Non-pigmented ciliary epithelial cell (primary cell): ENCODE measurements around the gene TMPRSS4.

Experiments used
- DNase-seq: peaks from one replicate; pipeline ENCODE4 v3.0.0-alpha.2; 2010; ENCODE audit warnings: low read depth

Gene TMPRSS4

DNA sequence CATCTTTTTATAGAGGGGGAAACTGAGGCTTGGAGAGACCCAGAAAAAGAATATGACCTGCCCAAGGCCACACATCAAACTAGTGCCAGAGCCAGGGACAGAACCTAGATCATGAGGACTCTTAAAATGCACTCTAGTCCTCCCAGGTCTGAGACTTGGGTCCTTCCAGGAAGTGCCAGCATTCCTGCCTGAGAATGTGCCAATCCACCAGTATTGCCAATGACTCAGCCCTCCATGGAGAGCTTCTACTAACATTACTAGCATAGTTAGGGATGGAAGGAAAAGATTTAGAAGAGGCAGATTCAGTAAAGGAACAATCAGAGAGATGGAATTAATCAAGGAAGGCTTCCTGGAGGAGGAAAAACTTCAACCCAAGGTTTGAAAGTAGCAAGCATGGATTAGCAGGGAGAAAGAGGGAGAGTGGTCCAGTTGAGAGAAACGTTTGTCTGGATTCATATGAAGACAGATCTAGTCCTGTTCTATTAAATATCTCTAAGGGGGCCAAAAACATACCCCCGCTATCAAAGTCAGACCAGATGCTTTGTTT lies 30.0 kb downstream of the TMPRSS4 start:
- no peak for DNase-seq

DNA sequence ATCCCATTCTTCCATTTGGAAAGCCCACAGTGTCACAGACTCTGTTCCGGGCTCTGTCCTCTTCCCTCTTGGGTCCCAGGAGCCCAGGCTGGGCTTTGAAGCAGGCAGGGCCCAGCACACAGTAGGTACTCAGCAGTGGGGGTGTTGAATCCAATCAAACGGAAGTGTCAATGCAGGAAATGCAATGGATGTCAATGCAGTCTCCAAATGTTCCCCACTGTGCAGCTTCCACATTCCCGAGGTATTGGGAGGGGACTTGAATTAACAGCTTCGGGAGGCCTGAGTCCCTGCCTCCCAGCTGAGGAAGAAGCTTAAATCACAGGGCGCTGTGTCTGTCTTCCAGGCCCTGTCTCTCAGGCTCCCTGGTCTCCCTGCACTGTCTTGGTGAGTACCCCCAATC lies 31.6 kb downstream of the TMPRSS4 start:
- no peak for DNase-seq

GRCh38 chr11:118109231-118109630 lies 32.4 kb downstream of the TMPRSS4 start:
- DNase-seq, result no peak

GRCh38 chr11:118111019-118111743 lies 34.3 kb downstream of the TMPRSS4 start:
- no peak for DNase-seq

DNA sequence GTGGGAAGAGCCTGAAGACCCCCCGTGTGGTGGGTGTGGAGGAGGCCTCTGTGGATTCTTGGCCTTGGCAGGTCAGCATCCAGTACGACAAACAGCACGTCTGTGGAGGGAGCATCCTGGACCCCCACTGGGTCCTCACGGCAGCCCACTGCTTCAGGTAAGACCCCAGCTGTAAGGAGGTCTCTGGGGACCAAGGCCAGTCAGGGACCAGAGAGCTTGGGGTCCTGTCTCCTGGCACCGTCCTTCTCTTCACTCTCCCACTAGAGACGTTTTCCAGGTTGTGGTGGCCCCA lies 34.8 kb downstream of the TMPRSS4 start:
- no peak for DNase-seq

GRCh38 chr11:118112711-118113430 lies 36.0 kb downstream of the TMPRSS4 start:
- DNase-seq, result no peak

DNA sequence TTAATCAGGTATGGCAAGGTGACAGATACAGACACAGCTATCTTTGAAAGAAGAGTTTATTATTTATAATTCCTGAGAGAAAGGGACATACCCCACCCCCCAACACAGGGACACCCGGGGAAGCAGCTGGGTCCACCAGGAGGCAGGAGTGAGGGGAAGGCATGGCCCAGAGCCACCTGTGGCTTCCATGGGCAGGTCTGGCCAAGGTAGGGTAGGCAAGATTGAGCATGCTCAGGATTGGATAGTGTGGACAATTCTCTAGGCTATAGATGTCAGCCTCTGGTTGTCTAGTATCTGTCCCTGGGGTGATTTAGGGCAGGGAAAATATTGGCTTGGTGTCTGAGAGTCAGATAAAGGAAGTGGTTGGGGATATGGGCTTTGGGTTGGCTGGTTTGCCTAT lies 37.4 kb downstream of the TMPRSS4 start:
- DNase-seq, result no peak

DNA sequence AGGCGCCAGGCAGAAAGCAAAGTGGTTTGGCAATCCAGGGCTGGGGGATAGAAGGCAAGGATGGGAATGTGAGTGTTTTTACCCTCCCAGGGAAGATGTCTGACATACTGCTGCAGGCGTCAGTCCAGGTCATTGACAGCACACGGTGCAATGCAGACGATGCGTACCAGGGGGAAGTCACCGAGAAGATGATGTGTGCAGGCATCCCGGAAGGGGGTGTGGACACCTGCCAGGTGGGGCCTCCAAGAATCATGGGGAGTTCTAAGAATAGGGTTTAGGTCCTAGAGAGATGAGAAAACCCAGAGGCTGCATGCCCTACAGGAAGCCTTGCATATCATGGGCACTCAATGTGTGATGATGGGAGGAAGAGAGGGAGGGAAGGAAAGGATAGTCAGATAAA lies 38.2 kb downstream of the TMPRSS4 start:
- no peak for DNase-seq

- DNase-seq, result no peak
Observed at GRCh38 chr11:118117790-118118601, 41.1 kb downstream of the TMPRSS4 start.

DNA sequence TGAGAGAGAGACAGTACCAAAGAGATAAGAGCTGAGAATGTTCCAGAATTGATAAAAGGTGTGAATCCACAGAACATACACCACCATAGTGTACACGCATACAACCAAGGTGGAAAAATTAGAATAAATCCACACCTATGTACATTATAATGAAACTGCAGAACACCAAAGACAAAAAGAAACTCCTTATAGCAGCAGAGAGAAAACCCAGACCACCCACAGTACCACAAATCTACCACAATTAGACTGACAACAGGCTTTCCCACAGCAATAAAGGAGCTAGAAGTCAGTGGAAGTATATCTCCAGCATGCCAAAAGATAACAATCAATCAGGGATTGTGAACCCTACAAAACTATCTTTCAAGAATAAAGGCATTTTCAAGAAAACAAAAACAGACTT lies 43.9 kb downstream of the TMPRSS4 start:
- no peak for DNase-seq

GRCh38 chr11:118124929-118125535 lies 48.2 kb downstream of the TMPRSS4 start:
- DNase-seq, result no peak

GRCh38 chr11:118126082-118126838 lies 49.4 kb downstream of the TMPRSS4 start:
- no peak for DNase-seq

DNA sequence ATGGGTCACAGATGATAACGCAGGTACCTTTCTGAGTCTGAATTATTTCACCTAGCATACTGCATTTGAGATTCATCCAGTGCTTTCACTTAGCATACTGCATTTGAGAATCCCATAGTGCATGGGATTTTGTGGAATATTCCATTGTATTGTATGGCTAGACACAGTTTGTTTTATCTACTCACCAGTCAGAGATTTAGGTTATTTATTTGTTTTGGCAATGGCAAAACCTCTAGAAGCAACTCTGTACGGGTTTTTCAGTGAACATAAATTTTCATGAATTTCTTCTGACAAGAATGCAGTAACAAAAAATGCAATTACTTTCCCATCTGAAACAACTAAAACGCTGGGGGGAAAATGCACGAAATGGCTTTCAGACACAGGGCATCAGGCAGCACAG lies 51.4 kb downstream of the TMPRSS4 start:
- no peak for DNase-seq

- DNase-seq, result no peak
Observed at GRCh38 chr11:118128721-118129470, 52.0 kb downstream of the TMPRSS4 start.

- no peak for DNase-seq
Observed at GRCh38 chr11:118129471-118130172, 52.7 kb downstream of the TMPRSS4 start.

DNA sequence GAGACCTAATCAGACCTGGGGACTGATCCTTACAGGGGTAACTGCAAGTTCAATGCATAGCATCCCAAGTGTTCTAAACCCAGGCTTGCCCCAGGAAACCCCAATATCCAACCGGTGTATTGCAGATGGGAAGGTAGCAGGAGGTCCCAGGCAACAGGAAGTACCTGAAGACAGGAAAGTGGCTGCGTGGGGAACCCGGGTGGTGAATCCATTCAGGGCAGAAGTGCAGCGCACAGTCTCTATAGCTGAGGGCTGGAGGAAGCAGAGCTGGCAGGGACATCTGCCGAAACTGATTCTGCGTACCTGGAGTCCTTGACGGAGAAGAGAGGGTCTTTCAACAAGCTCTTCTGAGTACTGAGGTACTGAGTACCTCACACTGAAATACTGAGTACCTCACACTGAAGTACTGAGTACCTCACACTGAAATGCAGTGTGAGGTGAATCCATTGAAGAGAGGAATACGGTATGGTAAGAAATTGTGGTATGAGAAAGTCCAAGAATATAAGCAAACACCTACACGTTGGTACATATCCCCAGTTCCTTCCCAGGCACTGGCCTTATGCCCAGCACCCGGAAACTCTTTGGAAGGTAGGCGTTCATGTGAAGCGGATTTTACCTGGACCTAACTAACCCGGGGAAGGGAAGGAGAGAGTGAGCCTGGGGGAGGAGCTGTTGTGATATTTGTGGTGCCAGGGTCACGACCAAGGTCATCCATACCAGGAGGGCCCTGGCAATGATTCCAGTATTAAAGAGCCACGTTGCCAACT lies 55.7 kb downstream of the TMPRSS4 start:
- no peak for DNase-seq

DNA sequence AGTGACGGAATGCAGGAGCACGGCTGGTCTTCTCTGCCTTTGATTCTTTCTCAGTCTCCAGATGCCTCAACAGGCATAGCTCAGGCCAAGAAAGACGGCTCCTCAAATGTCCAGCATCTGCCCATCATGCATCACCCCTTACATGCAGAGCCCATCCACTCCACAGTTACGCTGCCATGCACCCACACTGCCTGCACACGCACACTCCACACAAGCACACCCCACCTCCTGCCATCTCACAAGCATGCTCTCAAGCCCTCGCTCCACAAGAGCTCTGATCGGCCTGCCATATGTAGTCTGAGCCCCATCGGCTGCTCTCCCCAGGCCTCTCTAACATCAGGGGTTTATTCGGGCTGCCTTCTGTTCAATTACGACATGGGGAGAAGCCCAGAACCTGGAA lies 56.9 kb downstream of the TMPRSS4 start:
- DNase-seq, result no peak

GRCh38 chr11:118135051-118135795 lies 58.3 kb downstream of the TMPRSS4 start:
- no peak for DNase-seq

GRCh38 chr11:118135796-118136165 lies 58.9 kb downstream of the TMPRSS4 start:
- DNase-seq, result no peak
